Body of pancreas (tissue), 4 donors: Measurements from ENCODE around the gene PODXL.

ENCODE experiments used
- CTCF ChIP-seq, 7 experiments: fragments of 450-650 bp in 4 of 7; fragments of 200-600 bp in 3 of 7; sonication (generic) in 3 of 7; IDR thresholded peaks; one replicate each; pipeline ENCODE4 v1.5.1; 2016 to 2019; ENCODE audit warnings: antibody characterized with exemption in 7 of 7
- POLR2A ChIP-seq, 3 donors: fragments of 450-650 bp; IDR thresholded peaks; one replicate each; pipeline ENCODE4 v1.6.1; 2016; ENCODE audit warnings: antibody characterized with exemption in 3 of 3, mild to moderate bottlenecking in 2 of 3

GRCh38 chr7:131605280-131605878, 49.0 kb upstream of the PODXL start:
- no peak for TF ChIP-seq CTCF (IDR thresholded peaks at IDR 0.05)
- no peak for TF ChIP-seq POLR2A (IDR thresholded peaks at IDR 0.05)
